ENCODE measurements around the gene JPH4.

The JPH4 gene

GRCh38 chr14:23533652-23534435 lies 44.7 kb downstream of the JPH4 start:
- H3K4me1 ChIP-seq (ENCODE audit: control insufficient read depth, insufficient read depth, low read length, poor library complexity, severe bottlenecking), result peaks cover 25% of the 10 kb centered on the region
- H3K36me3 ChIP-seq (ENCODE audit: control insufficient read depth, insufficient read depth, low read length), result peaks cover 43% of the 10 kb centered on the region
- 91 to 93% methylated on average over 12 to 14 of the region's 16 CpGs for WGBS, 2 experiments (ENCODE audit: insufficient coverage in 2 of 2)
- no peak overlapping the region for H3K27ac ChIP-seq (ENCODE audit: low read depth, low read length, severe bottlenecking)
- no peaks in the 10 kb centered on the region for H3K9me3 ChIP-seq (ENCODE audit: control insufficient read depth, low read length)
- no peak overlapping the region for H3K4me3 ChIP-seq (ENCODE audit: extremely low read depth, insufficient read depth, low read length, poor library complexity, severe bottlenecking)

DNA sequence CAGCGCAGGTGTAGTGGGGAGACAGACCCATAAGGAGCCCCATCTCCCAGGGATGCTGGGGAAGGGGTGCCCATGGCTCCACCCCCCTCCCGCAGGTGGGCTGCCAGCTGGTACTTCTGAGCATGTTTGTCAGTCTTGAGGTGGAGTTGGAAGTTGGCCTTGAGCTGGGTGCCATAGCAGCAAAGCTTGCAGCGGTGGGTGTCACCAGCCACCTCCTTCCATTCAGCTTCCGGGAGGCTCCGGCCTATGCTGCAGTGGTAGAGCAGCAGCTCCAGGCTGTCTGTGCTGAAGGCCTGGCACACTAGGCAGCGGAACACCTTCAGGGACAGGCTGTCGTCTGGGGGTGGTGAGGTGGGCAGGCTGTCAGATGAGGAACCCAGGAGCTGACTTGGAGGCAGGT lies 45.9 kb downstream of the JPH4 start:
- Histone ChIP-seq H3K4me3 (ENCODE audit: extremely low read depth, insufficient read depth, low read length, poor library complexity, severe bottlenecking) (no peak overlapping the region), H3K4me1 (ENCODE audit: control insufficient read depth, insufficient read depth, low read length, poor library complexity, severe bottlenecking) (peaks cover 13% of the 10 kb centered on the region), H3K27ac (ENCODE audit: low read depth, low read length, severe bottlenecking) (no peak overlapping the region), H3K9me3 (ENCODE audit: control insufficient read depth, low read length) (no peaks in the 10 kb centered on the region), H3K36me3 (ENCODE audit: control insufficient read depth, insufficient read depth, low read length) (peaks cover 45% of the 10 kb centered on the region)
- WGBS, 2 experiments (ENCODE audit: insufficient coverage in 2 of 2), result 97 to 99% methylated on average over 6 to 7 of the region's 7 CpGs

DNA sequence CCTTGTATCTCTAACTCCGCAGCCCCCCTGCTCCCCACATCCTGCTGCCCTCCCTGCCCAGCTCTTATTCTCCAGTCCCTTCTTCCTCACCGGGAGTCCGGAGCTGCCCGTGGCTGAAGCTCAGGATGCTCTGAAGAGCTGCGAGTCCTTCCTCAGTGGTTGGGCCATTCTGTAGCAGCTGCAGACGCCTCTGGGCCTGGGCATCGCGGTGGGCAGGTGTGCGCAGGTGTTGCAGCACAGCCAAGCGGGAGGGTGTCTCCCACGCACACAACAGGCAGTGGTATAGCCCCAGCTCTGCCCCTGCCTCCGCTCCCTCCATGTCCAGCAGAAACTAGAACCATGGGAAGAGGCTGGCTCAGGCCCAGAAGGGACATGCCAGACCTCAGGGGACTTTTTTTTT lies 47.2 kb downstream of the JPH4 start:
- Histone ChIP-seq H3K27ac (ENCODE audit: low read depth, low read length, severe bottlenecking) (no peak overlapping the region), H3K4me3 (ENCODE audit: extremely low read depth, insufficient read depth, low read length, poor library complexity, severe bottlenecking) (no peak overlapping the region), H3K9me3 (ENCODE audit: control insufficient read depth, low read length) (no peaks in the 10 kb centered on the region), H3K4me1 (ENCODE audit: control insufficient read depth, insufficient read depth, low read length, poor library complexity, severe bottlenecking) (peaks cover 9% of the 10 kb centered on the region), H3K36me3 (ENCODE audit: control insufficient read depth, insufficient read depth, low read length) (peaks cover 53% of the 10 kb centered on the region)
- WGBS, 2 experiments (ENCODE audit: insufficient coverage in 2 of 2), result 94 to 98% methylated on average over 9 to 11 of the region's 12 CpGs

GRCh38 chr14:23530375-23531055 lies 48.1 kb downstream of the JPH4 start:
- Histone ChIP-seq H3K4me1 (ENCODE audit: control insufficient read depth, insufficient read depth, low read length, poor library complexity, severe bottlenecking) (peaks cover 9% of the 10 kb centered on the region), H3K9me3 (ENCODE audit: control insufficient read depth, low read length) (no peaks in the 10 kb centered on the region), H3K36me3 (ENCODE audit: control insufficient read depth, insufficient read depth, low read length) (peaks cover 54% of the 10 kb centered on the region), H3K4me3 (ENCODE audit: extremely low read depth, insufficient read depth, low read length, poor library complexity, severe bottlenecking) (no peak overlapping the region), H3K27ac (ENCODE audit: low read depth, low read length, severe bottlenecking) (no peak overlapping the region)
- 91 to 96% methylated on average over 9 of the region's 10 CpGs for WGBS, 2 experiments (ENCODE audit: insufficient coverage in 2 of 2)

DNA sequence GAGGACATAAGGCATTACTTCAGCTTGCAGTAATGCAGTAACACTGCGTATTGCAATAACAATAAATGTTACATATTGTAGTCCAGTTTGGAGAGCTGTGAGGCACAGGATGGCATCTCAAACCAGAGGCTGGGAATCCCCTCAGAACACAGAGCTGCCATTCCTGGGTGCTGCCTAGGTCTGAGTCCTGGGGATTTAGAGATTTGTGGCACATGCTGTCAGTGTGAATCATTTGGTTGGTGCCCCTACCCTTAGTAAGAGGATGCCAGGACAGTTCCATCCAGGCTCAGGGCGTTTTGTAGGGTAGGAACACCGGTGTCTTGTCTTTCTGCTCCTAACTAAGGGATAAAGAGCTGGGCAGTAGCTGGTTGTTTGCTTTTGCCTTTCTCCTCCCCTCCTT lies 49.6 kb downstream of the JPH4 start:
- Histone ChIP-seq H3K4me1 (ENCODE audit: control insufficient read depth, insufficient read depth, low read length, poor library complexity, severe bottlenecking) (peaks cover 9% of the 10 kb centered on the region), H3K36me3 (ENCODE audit: control insufficient read depth, insufficient read depth, low read length) (peaks cover 55% of the 10 kb centered on the region), H3K27ac (ENCODE audit: low read depth, low read length, severe bottlenecking) (no peak overlapping the region), H3K4me3 (ENCODE audit: extremely low read depth, insufficient read depth, low read length, poor library complexity, severe bottlenecking) (no peak overlapping the region), H3K9me3 (ENCODE audit: control insufficient read depth, low read length) (no peaks in the 10 kb centered on the region)
- 83 to 100% methylated on average over 2 of the region's 3 CpGs for WGBS, 2 experiments (ENCODE audit: insufficient coverage in 2 of 2)

DNA sequence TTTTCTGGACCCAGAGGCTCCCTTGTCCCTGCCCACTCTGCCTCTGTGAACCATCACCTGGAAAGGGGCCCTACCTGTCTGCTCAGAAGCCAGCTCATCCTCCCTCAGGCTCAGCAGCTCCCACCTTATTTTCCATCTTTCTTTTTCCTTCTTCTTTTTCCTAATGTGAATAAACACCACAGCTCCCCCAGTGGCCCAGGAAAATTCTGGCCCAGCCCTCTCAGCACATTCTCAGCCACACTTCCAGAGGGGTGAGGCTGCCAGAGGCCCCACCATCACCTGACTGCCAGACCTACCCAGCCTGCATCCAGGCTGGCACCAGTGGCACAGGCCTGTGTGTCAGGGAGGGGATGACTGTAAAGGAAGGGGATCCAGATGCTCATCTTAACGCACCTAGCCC lies 50.0 kb downstream of the JPH4 start:
- WGBS, 2 experiments (ENCODE audit: insufficient coverage in 2 of 2), result 82 to 100% methylated on average over 1 of the region's 1 CpG
- Histone ChIP-seq H3K36me3 (ENCODE audit: control insufficient read depth, insufficient read depth, low read length) (peaks cover 50% of the 10 kb centered on the region), H3K9me3 (ENCODE audit: control insufficient read depth, low read length) (no peaks in the 10 kb centered on the region), H3K4me1 (ENCODE audit: control insufficient read depth, insufficient read depth, low read length, poor library complexity, severe bottlenecking) (peaks cover 9% of the 10 kb centered on the region), H3K27ac (ENCODE audit: low read depth, low read length, severe bottlenecking) (no peak overlapping the region), H3K4me3 (ENCODE audit: extremely low read depth, insufficient read depth, low read length, poor library complexity, severe bottlenecking) (no peak overlapping the region)

DNA sequence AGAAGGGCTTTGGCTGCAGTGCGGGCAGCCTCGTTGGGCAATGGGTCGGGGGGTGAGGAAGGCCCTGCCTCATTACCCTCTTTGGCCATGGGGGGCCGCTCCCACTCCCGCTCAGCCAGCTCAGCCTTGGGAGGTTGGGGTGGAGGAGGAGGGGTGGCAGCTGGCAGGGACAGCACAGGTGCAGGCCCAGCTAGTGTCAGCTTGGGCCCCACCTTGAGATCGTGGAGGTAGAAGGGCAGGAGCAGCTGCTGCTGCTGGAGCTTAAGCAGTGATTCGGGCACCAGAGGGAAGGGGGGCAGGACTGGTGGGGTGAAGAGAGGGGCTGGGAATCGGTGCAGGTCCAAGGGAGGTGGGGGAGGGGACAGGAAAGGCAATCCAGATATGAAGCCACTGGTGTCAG lies 53.0 kb downstream of the JPH4 start:
- Histone ChIP-seq H3K4me1 (ENCODE audit: control insufficient read depth, insufficient read depth, low read length, poor library complexity, severe bottlenecking) (peaks cover 5% of the 10 kb centered on the region), H3K36me3 (ENCODE audit: control insufficient read depth, insufficient read depth, low read length) (peaks cover 31% of the 10 kb centered on the region), H3K9me3 (ENCODE audit: control insufficient read depth, low read length) (no peaks in the 10 kb centered on the region), H3K27ac (ENCODE audit: low read depth, low read length, severe bottlenecking) (no peak overlapping the region), H3K4me3 (ENCODE audit: extremely low read depth, insufficient read depth, low read length, poor library complexity, severe bottlenecking) (no peak overlapping the region)
- 86 to 94% methylated on average over 6 to 8 of the region's 8 CpGs for WGBS, 2 experiments (ENCODE audit: insufficient coverage in 2 of 2)

- no peak overlapping the region for H3K27ac ChIP-seq (ENCODE audit: low read depth, low read length, severe bottlenecking)
- H3K4me3 ChIP-seq (ENCODE audit: extremely low read depth, insufficient read depth, low read length, poor library complexity, severe bottlenecking), result no peak overlapping the region
- H3K4me1 ChIP-seq (ENCODE audit: control insufficient read depth, insufficient read depth, low read length, poor library complexity, severe bottlenecking), result no peaks in the 10 kb centered on the region
- peaks cover 31% of the 10 kb centered on the region for H3K36me3 ChIP-seq (ENCODE audit: control insufficient read depth, insufficient read depth, low read length)
- no peaks in the 10 kb centered on the region for H3K9me3 ChIP-seq (ENCODE audit: control insufficient read depth, low read length)
- WGBS, 2 experiments (ENCODE audit: insufficient coverage in 2 of 2), result 97 to 98% methylated on average over 8 to 12 of the region's 14 CpGs
Measured at GRCh38 chr14:23524954-23525353, 53.6 kb downstream of the JPH4 start.

GRCh38 chr14:23523229-23524016 lies 55.2 kb downstream of the JPH4 start:
- H3K36me3 ChIP-seq (ENCODE audit: control insufficient read depth, insufficient read depth, low read length), result peaks cover 28% of the 10 kb centered on the region
- H3K9me3 ChIP-seq (ENCODE audit: control insufficient read depth, low read length), result no peaks in the 10 kb centered on the region
- WGBS, 2 experiments (ENCODE audit: insufficient coverage in 2 of 2), result 92 to 94% methylated on average over 12 to 14 of the region's 16 CpGs
- no peak overlapping the region for H3K4me3 ChIP-seq (ENCODE audit: extremely low read depth, insufficient read depth, low read length, poor library complexity, severe bottlenecking)
- H3K4me1 ChIP-seq (ENCODE audit: control insufficient read depth, insufficient read depth, low read length, poor library complexity, severe bottlenecking), result peaks cover 2% of the 10 kb centered on the region
- H3K27ac ChIP-seq (ENCODE audit: low read depth, low read length, severe bottlenecking), result no peak overlapping the region

DNA sequence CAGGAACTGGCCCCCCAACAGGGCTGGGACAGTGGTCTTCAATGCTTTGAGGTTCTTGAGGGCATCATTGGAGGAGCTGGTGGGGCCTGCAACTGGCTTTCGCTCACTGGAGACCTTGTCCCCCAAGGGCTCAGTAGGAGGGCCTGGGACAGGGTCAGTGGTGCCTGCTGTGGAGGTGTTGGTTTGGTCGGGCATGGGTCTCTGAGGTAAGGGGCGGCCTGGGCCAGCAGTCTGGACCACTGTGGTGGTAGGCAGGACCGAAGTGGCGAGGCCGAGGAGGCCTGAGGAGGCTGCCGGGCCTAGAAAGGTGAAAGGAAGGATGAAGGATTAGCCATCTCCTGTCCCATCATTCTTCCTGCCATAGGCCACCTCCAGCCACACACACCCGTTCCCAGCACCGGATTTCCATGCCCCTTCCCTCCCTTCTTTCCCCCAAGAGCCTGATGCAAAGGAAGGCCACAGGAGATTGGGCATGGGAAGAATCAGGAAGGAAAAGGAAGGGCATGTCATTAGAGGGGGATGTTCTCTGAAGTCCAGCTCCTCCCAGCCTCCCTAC lies 55.9 kb downstream of the JPH4 start:
- Histone ChIP-seq H3K27ac (ENCODE audit: low read depth, low read length, severe bottlenecking) (no peak overlapping the region), H3K4me1 (ENCODE audit: control insufficient read depth, insufficient read depth, low read length, poor library complexity, severe bottlenecking) (peaks cover 3% of the 10 kb centered on the region), H3K36me3 (ENCODE audit: control insufficient read depth, insufficient read depth, low read length) (peaks cover 28% of the 10 kb centered on the region), H3K9me3 (ENCODE audit: control insufficient read depth, low read length) (no peaks in the 10 kb centered on the region), H3K4me3 (ENCODE audit: extremely low read depth, insufficient read depth, low read length, poor library complexity, severe bottlenecking) (no peak overlapping the region)
- 85 to 94% methylated on average over 5 to 7 of the region's 9 CpGs for WGBS, 2 experiments (ENCODE audit: insufficient coverage in 2 of 2)
